ENCODE results near the gene STK11. TPM values are rescaled to one million over a fixed set of nuclear protein-coding genes. Genes with fewer than 3 reads are reported as not detected.

Gene STK11
- polyA plus RNA-seq, 2 donors, result 38.8 to 61.4 TPM

GRCh38 chr19:1277061-1277460, 71.5 kb downstream of the STK11 start:
- Histone ChIP-seq H3K27me3 (ENCODE audit: control insufficient read depth in 1 of 2, insufficient read depth in 2 of 2, low read length in 2 of 2) (no peaks in the 10 kb centered on the region), H3K4me3 (ENCODE audit: low read depth in 1 of 2, low read length in 2 of 2) (no peak overlapping the region), H3K27ac (ENCODE audit: low read depth in 2 of 2, low read length in 1 of 2) (peak overlapping the region in 1 of 2 donors; percentile 11), H3K4me1 (ENCODE audit: control insufficient read depth in 2 of 2, insufficient read depth in 2 of 2, low read length in 1 of 2) (peaks cover 0 to 24% of the 10 kb centered on the region in 2 donors), H3K36me3 (ENCODE audit: control insufficient read depth in 2 of 2, insufficient read depth in 2 of 2, low read length in 1 of 2) (peaks cover 9 to 47% of the 10 kb centered on the region in 2 donors), H3K9me3 (ENCODE audit: control insufficient read depth in 2 of 2, insufficient read depth in 1 of 2, low read depth in 1 of 2, low read length in 1 of 2) (no peaks in the 10 kb centered on the region)
- 88 to 89% methylated on average over 15 of the region's 15 CpGs for WGBS, 2 donors

Other genes with a start within 250 kb of the STK11 start
- gene WDR18, start 221.4 kb upstream of the STK11 start, polyA plus RNA-seq, result 10 to 100 TPM; 36.2 to 44.8 TPM
- gene GRIN3B, start 205.4 kb upstream of the STK11 start, polyA plus RNA-seq, result under 1 TPM; 0.01 to 0.04 TPM
- gene TMEM259, start 184.7 kb upstream of the STK11 start, polyA plus RNA-seq, result 100 to 1,000 TPM; 142 to 238 TPM
- gene RNU6-2, start 184.3 kb upstream of the STK11 start, polyA plus RNA-seq, result not detected
- 100 to 1,000 TPM in 1 of 2 donors, 10 to 100 TPM in 1; 84.4 to 106 TPM for gene CNN2, start 179.2 kb upstream of the STK11 start, polyA plus RNA-seq
- gene ABCA7, start 165.7 kb upstream of the STK11 start, polyA plus RNA-seq, result 10 to 100 TPM; 11.4 to 26.4 TPM
- 10 to 100 TPM in 1 of 2 donors, 1 to 10 TPM in 1; 8.9 to 17.7 TPM for gene ARHGAP45, start 138.6 kb upstream of the STK11 start, polyA plus RNA-seq
- 100 to 1,000 TPM in 1 of 2 donors, 10 to 100 TPM in 1; 77.9 to 162 TPM for gene POLR2E, start 110.4 kb upstream of the STK11 start, polyA plus RNA-seq
- 100 to 1,000 TPM; 271 to 294 TPM for gene GPX4, start 101.8 kb upstream of the STK11 start, polyA plus RNA-seq
- gene SBNO2, start 31.5 kb upstream of the STK11 start, polyA plus RNA-seq, result 10 to 100 TPM; 43.1 to 56.5 TPM
- gene CBARP, start 32.2 kb downstream of the STK11 start, polyA plus RNA-seq, result 1 to 10 TPM in 1 of 2 donors, under 1 TPM in 1; 0.95 to 1.3 TPM
- 100 to 1,000 TPM; 234 to 289 TPM for gene ATP5F1D, start 36.0 kb downstream of the STK11 start, polyA plus RNA-seq
- 10 to 100 TPM; 36.4 to 38.7 TPM for gene MIDN, start 42.8 kb downstream of the STK11 start, polyA plus RNA-seq
- gene CIRBP, start 63.6 kb downstream of the STK11 start, polyA plus RNA-seq, result 100 to 1,000 TPM; 231 to 265 TPM
- gene FAM174C, start 69.8 kb downstream of the STK11 start, polyA plus RNA-seq, result 10 to 100 TPM; 45.8 to 46.7 TPM
- gene EFNA2, start 80.1 kb downstream of the STK11 start, polyA plus RNA-seq, result under 1 TPM; 0.18 to 0.39 TPM
- gene NDUFS7, start 178.1 kb downstream of the STK11 start, polyA plus RNA-seq, result 100 to 1,000 TPM; 106 to 160 TPM
- gene GAMT, start 195.8 kb downstream of the STK11 start, polyA plus RNA-seq, result 10 to 100 TPM; 10.9 to 18.4 TPM
- gene DAZAP1, start 201.8 kb downstream of the STK11 start, polyA plus RNA-seq, result 10 to 100 TPM; 64.9 to 75.3 TPM
- gene RPS15, start 232.6 kb downstream of the STK11 start, polyA plus RNA-seq, result 1,000 to 10,000 TPM; 2,888 to 3,260 TPM
- under 1 TPM; 0.02 to 0.10 TPM for gene APC2, start 244.3 kb downstream of the STK11 start, polyA plus RNA-seq

All from esophagus (tissue), 2 donors.